IMR-90 (cell line): ENCODE results near the gene PTPRN2. TPM values are rescaled to one million over a fixed set of nuclear protein-coding genes. Genes with fewer than 3 reads are reported as not detected.

Experiments used
- ATAC-seq: fragments of 200-7000 bp; cut with Tn5 transposase; 2 replicates; pipeline ENCODE4 v1.9.1; 2020; ENCODE audit warnings: low read depth, mild to moderate bottlenecking, moderate library complexity
- BruUV-seq: library from RNA; stranded (reverse); fragments of 400-500 nt; replicated peaks from 2 replicates; lab custom pipeline; 2021; lab: Mats Ljungman, UMichigan
- CTCF ChIA-PET: fragments of 300-600 bp; formaldehyde crosslinking; extraction: SDS; loops from one replicate; lab custom pipeline; 2021; ENCODE audit warnings: antibody characterized with exemption; lab: Yijun Ruan, JAX
- POLR2A ChIA-PET: fragments of 300-600 bp; sonication (Branson Sonifier 250); formaldehyde crosslinking; loops from one replicate; lab custom pipeline; 2022; ENCODE audit warnings: antibody characterized with exemption; ENCODE audit not compliant: unreplicated experiment; lab: Charles Lee
- DNase-seq: peaks from one replicate; pipeline ENCODE4 v3.0.0; 2013
- H2AFZ ChIP-seq: replicated peaks from 2 replicates; pipeline ENCODE3; 2013; ENCODE audit warnings: low read length, mild to moderate bottlenecking; ENCODE audit not compliant: poor library complexity
- H2AK5ac ChIP-seq: 2 replicates; pipeline ENCODE4 v1.6.1; 2013; ENCODE audit warnings: low read depth, low read length, inconsistent platforms
- H2AK9ac ChIP-seq: replicated peaks from 2 replicates; pipeline ENCODE3; 2013; ENCODE audit warnings: mild to moderate bottlenecking, low read depth, low read length, moderate library complexity; ENCODE audit not compliant: poor library complexity
- H2BK120ac ChIP-seq: 2 replicates; pipeline ENCODE4 v1.6.1; 2013; ENCODE audit warnings: low read depth, low read length, inconsistent platforms
- H2BK15ac ChIP-seq: 3 replicates; pipeline ENCODE4 v1.6.1; 2013; ENCODE audit warnings: low read depth, low read length, inconsistent platforms
- H2BK20ac ChIP-seq: 2 replicates; pipeline ENCODE4 v1.6.1; 2013; ENCODE audit warnings: low read depth, mild to moderate bottlenecking, inconsistent platforms, low read length, moderate library complexity
- H2BK5ac ChIP-seq: 2 replicates; pipeline ENCODE4 v1.6.1; 2013; ENCODE audit warnings: mild to moderate bottlenecking, low read depth, low read length, inconsistent platforms; ENCODE audit not compliant: poor library complexity, severe bottlenecking
- H3K14ac ChIP-seq: replicated peaks from 2 replicates; pipeline ENCODE4 v1.6.1; 2013; ENCODE audit warnings: low read depth, low read length, inconsistent platforms
- H3K18ac ChIP-seq: 2 replicates; pipeline ENCODE4 v1.6.1; 2013; ENCODE audit warnings: low read depth, low read length, control low read depth
- H3K23ac ChIP-seq: 2 replicates; pipeline ENCODE4 v1.6.1; 2013; ENCODE audit warnings: low read depth, low read length, inconsistent platforms
- H3K27ac ChIP-seq: 2 replicates; pipeline ENCODE4 v1.5.1; 2013; ENCODE audit warnings: mild to moderate bottlenecking, control low read depth, low read length; ENCODE audit not compliant: insufficient read depth
- H3K27me3 ChIP-seq: 2 replicates; pipeline ENCODE4 v1.6.1; 2013; ENCODE audit warnings: low read length; ENCODE audit not compliant: control insufficient read depth, insufficient read depth
- H3K36me3 ChIP-seq: 2 replicates; pipeline ENCODE4 v1.6.1; 2013; ENCODE audit warnings: low read length, mixed read lengths; ENCODE audit not compliant: control insufficient read depth, insufficient read depth
- H3K4ac ChIP-seq: 2 replicates; pipeline ENCODE4 v1.6.1; 2013; ENCODE audit warnings: low read depth, low read length, inconsistent platforms
- H3K4me1 ChIP-seq: 2 replicates; pipeline ENCODE4 v1.6.1; 2013; ENCODE audit warnings: low read length, mixed read lengths; ENCODE audit not compliant: control insufficient read depth, insufficient read depth
- H3K4me2 ChIP-seq: 2 replicates; pipeline ENCODE4 v1.6.1; 2013; ENCODE audit warnings: low read depth, mild to moderate bottlenecking, control low read depth, low read length, moderate library complexity
- H3K4me3 ChIP-seq: 2 replicates; pipeline ENCODE4 v1.5.1; 2013; ENCODE audit warnings: low read depth, mild to moderate bottlenecking, control low read depth, low read length, moderate library complexity; ENCODE audit not compliant: insufficient read depth
- H3K56ac ChIP-seq: 2 replicates; pipeline ENCODE4 v1.6.1; 2013; ENCODE audit warnings: low read length, inconsistent platforms; ENCODE audit not compliant: insufficient read depth; ENCODE audit errors: extremely low read depth
- H3K79me1 ChIP-seq, 2 experiments: 2 replicates each; pipeline ENCODE4 v1.6.1; 2013; ENCODE audit warnings: low read length in 2 of 2, inconsistent platforms in 1 of 2, low read depth in 1 of 2
- H3K9ac ChIP-seq: 2 replicates; pipeline ENCODE4 v1.6.1; 2013; ENCODE audit warnings: low read depth, low read length, control low read depth
- H3K9me1 ChIP-seq: 2 replicates; pipeline ENCODE4 v1.6.1; 2013; ENCODE audit warnings: low read length, inconsistent platforms; ENCODE audit not compliant: insufficient read depth
- H3K9me3 ChIP-seq: 2 replicates; pipeline ENCODE4 v1.6.1; 2013; ENCODE audit warnings: low read length; ENCODE audit not compliant: control insufficient read depth, insufficient read depth
- H4K20me1 ChIP-seq: 2 replicates; pipeline ENCODE4 v1.6.1; 2013; ENCODE audit warnings: low read length, inconsistent platforms; ENCODE audit not compliant: insufficient read depth
- H4K5ac ChIP-seq: 2 replicates; pipeline ENCODE4 v1.6.1; 2013; ENCODE audit warnings: mild to moderate bottlenecking, low read depth, low read length, control low read depth
- H4K8ac ChIP-seq, 2 experiments: 2 replicates each; pipeline ENCODE4 v1.6.1; 2013; ENCODE audit warnings: low read depth in 2 of 2, low read length in 2 of 2, control low read depth in 1 of 2, inconsistent platforms in 1 of 2
- H4K91ac ChIP-seq: 2 replicates; pipeline ENCODE4 v1.6.1; 2013; ENCODE audit warnings: low read depth, low read length, inconsistent platforms; ENCODE audit not compliant: insufficient read depth
- BHLHE40 ChIP-seq: fragments of 150-350 bp; IDR thresholded peaks from 2 replicates; pipeline ENCODE4 v1.6.1; 2016; ENCODE audit warnings: mild to moderate bottlenecking, low read depth, low read length
- CEBPB ChIP-seq: IDR thresholded peaks from 2 replicates; pipeline ENCODE4 v1.6.1; 2012; ENCODE audit warnings: low read depth, low read length, improper control_type of control experiment
- CHD1 ChIP-seq: IDR thresholded peaks from 2 replicates; pipeline ENCODE4 v1.6.1; 2012; ENCODE audit warnings: low read depth, low read length, improper control_type of control experiment
- CTCF ChIP-seq: conservative IDR thresholded peaks from 2 replicates; pipeline ENCODE4 v1.5.1; 2012; ENCODE audit warnings: mild to moderate bottlenecking, low read depth, low read length, improper control_type of control experiment
- MAFK ChIP-seq: IDR thresholded peaks from 2 replicates; pipeline ENCODE4 v1.6.1; 2012; ENCODE audit warnings: low read depth, low read length, improper control_type of control experiment
- MAZ ChIP-seq: IDR thresholded peaks from 2 replicates; pipeline ENCODE4 v1.6.1; 2012; ENCODE audit warnings: low read depth, mild to moderate bottlenecking, low read length, improper control_type of control experiment, moderate library complexity, borderline replicate concordance
- MXI1 ChIP-seq: IDR thresholded peaks from 2 replicates; pipeline ENCODE4 v1.6.1; 2012; ENCODE audit warnings: low read depth, mild to moderate bottlenecking, low read length, moderate library complexity, borderline replicate concordance
- POLR2A ChIP-seq: IDR thresholded peaks from 2 replicates; pipeline ENCODE4 v1.6.1; 2012; ENCODE audit warnings: mild to moderate bottlenecking, low read depth, low read length
- RCOR1 ChIP-seq: IDR thresholded peaks from 2 replicates; pipeline ENCODE4 v1.6.1; 2012; ENCODE audit warnings: mild to moderate bottlenecking, low read length, improper control_type of control experiment; ENCODE audit not compliant: insufficient replicate concordance
- RFX5 ChIP-seq: IDR thresholded peaks from 2 replicates; pipeline ENCODE4 v1.8.0; 2012; ENCODE audit warnings: low read depth, mild to moderate bottlenecking, low read length, moderate library complexity
- SMC3 ChIP-seq: fragments of 150-350 bp; IDR thresholded peaks from 2 replicates; pipeline ENCODE4 v1.6.1; 2016; ENCODE audit warnings: low read depth, mild to moderate bottlenecking, antibody characterized with exemption, low read length, moderate library complexity
- USF2 ChIP-seq: fragments of 150-350 bp; IDR thresholded peaks from 2 replicates; pipeline ENCODE4 v1.6.1; 2017; ENCODE audit warnings: mild to moderate bottlenecking, antibody characterized with exemption, low read length, low read depth
- WGBS, 2 experiments: methylation state at CpG; one replicate each; pipeline versions ENCODE4 v1.1.5 to v1.1.7; 2013; ENCODE audit warnings: missing lambda C conversion rate in 2 of 2; ENCODE audit not compliant: insufficient read length in 1 of 2; ENCODE audit errors: extremely low coverage in 2 of 2; 5-methylcytosine and 5-hydroxymethylcytosine counted together
- dilution Hi-C: fragments of 300-500 bp; cut with HindIII; formaldehyde crosslinking; loops from one replicate; pipeline ENCODE4 v1.14.3; 2018; ENCODE audit warnings: low sequenced_read_pairs; ENCODE audit not compliant: unreplicated experiment
- in situ Hi-C: fragments of 300-500 bp; cut with MboI; formaldehyde crosslinking; loops from 3 replicates; pipeline ENCODE4 v1.14.3; 2019; ENCODE audit warnings: low sequenced_read_pairs, inconsistent platforms, mixed read lengths
- intact Hi-C: fragments of 100-400 bp; cut with micrococcal nuclease; formaldehyde crosslinking; loops from 2 replicates; pipeline ENCODE4 v1.10.0; 2022
- polyA plus RNA-seq, 3 experiments: library from polyadenylated mRNA; depleted of rRNA; stranded (reverse); fragments of >200 nt; gene quantifications; 2 replicates each; pipeline ENCODE4 v1.2.3, GENCODE V29; 2012; ENCODE audit warnings: low replicate concordance in 1 of 3
- total RNA-seq: library from RNA; depleted of rRNA; stranded (reverse); fragments of >200 nt; gene quantifications from 2 replicates; pipeline ENCODE4 v1.2.3, GENCODE V29; 2012
- TF ChIP-seq, protein P1 (sequence below): fragments of 150-350 bp; IDR thresholded peaks from 2 replicates; pipeline ENCODE4 v1.6.1; 2016; ENCODE audit warnings: low read depth, mild to moderate bottlenecking, low read length, moderate library complexity, borderline replicate concordance

Gene PTPRN2
- total and polyA plus RNA-seq, 2 of the 4 experiments (the other 2 are of a cell fraction), result 0.03 TPM; not detected in 1

DNA sequence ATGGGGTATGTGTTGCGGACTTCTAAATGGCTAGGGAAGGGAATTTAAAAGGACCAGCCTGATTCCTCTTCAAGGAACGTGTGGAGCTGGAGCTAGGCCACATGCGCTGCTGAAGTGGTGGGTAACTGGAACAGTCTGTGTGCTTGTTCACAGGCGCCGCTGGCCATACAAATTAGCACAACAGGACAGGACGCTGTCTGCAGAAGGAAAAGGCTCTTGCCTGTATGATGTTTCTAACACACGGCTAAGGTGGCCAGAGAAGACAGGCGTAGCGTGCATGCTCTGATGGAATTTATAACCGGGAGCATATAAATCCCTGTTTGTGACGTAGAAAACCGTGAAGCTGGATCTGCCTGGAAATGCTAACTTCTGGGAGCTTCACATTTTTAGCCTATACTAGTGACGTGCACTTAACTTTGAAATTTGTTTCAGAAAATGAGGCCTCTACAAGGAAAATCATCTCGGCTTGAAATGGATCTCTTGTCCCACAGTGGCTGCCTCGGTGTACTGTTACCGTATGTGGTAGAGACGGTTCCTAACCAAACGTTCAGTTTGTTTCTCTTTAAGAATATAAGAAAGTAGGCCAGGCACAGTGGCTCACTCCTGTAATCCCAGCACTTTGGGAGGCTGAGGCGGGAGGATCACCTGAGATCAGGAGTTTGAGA, 569.4 kb downstream of the PTPRN2 start:
- no peak overlapping the region for H2AFZ ChIP-seq
- no peak overlapping the region for H3K56ac ChIP-seq
- CTCF ChIA-PET, result no interaction called here
- H3K79me1 ChIP-seq, result no peaks in the 10 kb centered on the region
- H3K36me3 ChIP-seq, result no peaks in the 10 kb centered on the region
- H3K4me1 ChIP-seq, result no peaks in the 10 kb centered on the region
- no peaks in the 10 kb centered on the region for H4K20me1 ChIP-seq
- H2BK20ac ChIP-seq, result no peak overlapping the region
- H4K5ac ChIP-seq, result no peak overlapping the region
- H3K4me3 ChIP-seq, result no peak overlapping the region
- WGBS, 2 experiments, result 59% methylated on average over 9 of the region's 19 CpGs; no CpG with 5 or more reads in 1 of the 2 experiments
- H3K27ac ChIP-seq, result no peak overlapping the region
- no peaks in the 10 kb centered on the region for H3K27me3 ChIP-seq
- dilution Hi-C loops, result no loop called here
- TF ChIP-seq POLR2A, result no peak
- TF ChIP-seq CTCF, result no peak
- no peak for TF ChIP-seq MXI1
- TF ChIP-seq RFX5, result no peak
- no peak for TF ChIP-seq CEBPB
- no peak for TF ChIP-seq SMC3
- TF ChIP-seq USF2, result no peak
- TF ChIP-seq CHD1, result no peak
- TF ChIP-seq, protein P1, sequence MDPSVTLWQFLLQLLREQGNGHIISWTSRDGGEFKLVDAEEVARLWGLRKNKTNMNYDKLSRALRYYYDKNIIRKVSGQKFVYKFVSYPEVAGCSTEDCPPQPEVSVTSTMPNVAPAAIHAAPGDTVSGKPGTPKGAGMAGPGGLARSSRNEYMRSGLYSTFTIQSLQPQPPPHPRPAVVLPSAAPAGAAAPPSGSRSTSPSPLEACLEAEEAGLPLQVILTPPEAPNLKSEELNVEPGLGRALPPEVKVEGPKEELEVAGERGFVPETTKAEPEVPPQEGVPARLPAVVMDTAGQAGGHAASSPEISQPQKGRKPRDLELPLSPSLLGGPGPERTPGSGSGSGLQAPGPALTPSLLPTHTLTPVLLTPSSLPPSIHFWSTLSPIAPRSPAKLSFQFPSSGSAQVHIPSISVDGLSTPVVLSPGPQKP, result no peak
- TF ChIP-seq BHLHE40, result no peak
- TF ChIP-seq MAFK, result no peak
- TF ChIP-seq MAZ, result no peak
- TF ChIP-seq RCOR1, result no peak
- in situ Hi-C loops, result no loop called here
- no peak overlapping the region for H2AK5ac ChIP-seq
- H2AK9ac ChIP-seq, result no peak overlapping the region
- no peak overlapping the region for H3K14ac ChIP-seq
- no peak overlapping the region for H3K9ac ChIP-seq
- H2BK5ac ChIP-seq, result no peak overlapping the region
- no peak for ATAC-seq
- POLR2A ChIA-PET, result no interaction called here
- DNase-seq, result no peak
- H2BK120ac ChIP-seq, result no peak overlapping the region
- no peak overlapping the region for H3K4ac ChIP-seq
- BruUV-seq, result no TSS peak
- no peak overlapping the region for H3K4me2 ChIP-seq
- no peaks in the 10 kb centered on the region for H3K9me1 ChIP-seq
- no peak overlapping the region for H4K8ac ChIP-seq
- peaks cover 45% of the 10 kb centered on the region for H3K9me3 ChIP-seq
- no peak overlapping the region for H2BK15ac ChIP-seq
- H3K23ac ChIP-seq, result no peak overlapping the region
- no peak overlapping the region for H4K91ac ChIP-seq
- intact Hi-C loops, result no loop called here
- no peak overlapping the region for H3K18ac ChIP-seq
